ENCODE results near the gene ELMO2.

ELMO2 gene

GRCh38 chr20:46406200-46406985 lies at the start of gene ELMO2:
TSS of gene ELMO2 (minus strand) at chr20:46406615. CDS start at chr20:46394482, 12,133 bp downstream.
- peak; percentile 94 to 95 for DNase-seq

- DNase-seq, result no peak
Measured at GRCh38 chr20:46455729-46456128, 49.3 kb upstream of the ELMO2 start.

- no peak for DNase-seq
Measured at GRCh38 chr20:46446851-46447250, 40.4 kb upstream of the ELMO2 start.

- no peak for DNase-seq
Measured at GRCh38 chr20:46439837-46440236, 33.4 kb upstream of the ELMO2 start.

- DNase-seq, result no peak
Measured at GRCh38 chr20:46438156-46438750, 31.8 kb upstream of the ELMO2 start.

GRCh38 chr20:46435146-46435545 lies 28.7 kb upstream of the ELMO2 start:
- no peak for DNase-seq

- no peak for DNase-seq
Measured at GRCh38 chr20:46434597-46434996, 28.2 kb upstream of the ELMO2 start.

- DNase-seq, result no peak
Measured at GRCh38 chr20:46433051-46433450, 26.6 kb upstream of the ELMO2 start.

GRCh38 chr20:46430921-46431712 lies 24.7 kb upstream of the ELMO2 start:
- DNase-seq, result no peak

GRCh38 chr20:46427384-46427783 lies 21.0 kb upstream of the ELMO2 start:
- DNase-seq, result no peak

- no peak for DNase-seq
Measured at GRCh38 chr20:46423882-46424482, 17.6 kb upstream of the ELMO2 start.

- no peak for DNase-seq
Measured at GRCh38 chr20:46423342-46423741, 16.9 kb upstream of the ELMO2 start.

GRCh38 chr20:46420878-46421277 lies 14.5 kb upstream of the ELMO2 start:
- no peak for DNase-seq

- no peak for DNase-seq
Measured at GRCh38 chr20:46419882-46420281, 13.5 kb upstream of the ELMO2 start.

GRCh38 chr20:46416839-46417238 lies 10.4 kb upstream of the ELMO2 start:
- DNase-seq, result no peak

GRCh38 chr20:46416421-46416820 lies 10.0 kb upstream of the ELMO2 start:
- no peak for DNase-seq

GRCh38 chr20:46415773-46416172 lies 9.4 kb upstream of the ELMO2 start:
- no peak for DNase-seq

- DNase-seq, result no peak
Measured at GRCh38 chr20:46414608-46415007, 8.2 kb upstream of the ELMO2 start.

- no peak for DNase-seq
Measured at GRCh38 chr20:46411637-46412036, 5.2 kb upstream of the ELMO2 start.

- DNase-seq, result no peak
Measured at GRCh38 chr20:46408281-46408731, 1.9 kb upstream of the ELMO2 start.

- no peak for DNase-seq
Measured at GRCh38 chr20:46407671-46407996, 1.2 kb upstream of the ELMO2 start.

GRCh38 chr20:46406986-46407670 lies 713 bp upstream of the ELMO2 start:
- DNase-seq, result peak; percentile 92 to 93

GRCh38 chr20:46402331-46402811 lies 4.0 kb downstream of the ELMO2 start:
- DNase-seq, result no peak
